IMR-90 (cell line): ENCODE results near the gene ATIC. TPM values are rescaled to one million over a fixed set of nuclear protein-coding genes. Genes with fewer than 3 reads are reported as not detected.

ENCODE experiments used
- ATAC-seq: fragments of 200-7000 bp; cut with Tn5 transposase; 2 replicates; pipeline ENCODE4 v1.9.1; 2020; ENCODE audit warnings: low read depth, mild to moderate bottlenecking, moderate library complexity
- BruUV-seq: library from RNA; stranded (reverse); fragments of 400-500 nt; replicated peaks from 2 replicates; lab custom pipeline; 2021; lab: Mats Ljungman, UMichigan
- CTCF ChIA-PET: fragments of 300-600 bp; formaldehyde crosslinking; extraction: SDS; loops from one replicate; lab custom pipeline; 2021; ENCODE audit warnings: antibody characterized with exemption; lab: Yijun Ruan, JAX
- POLR2A ChIA-PET: fragments of 300-600 bp; sonication (Branson Sonifier 250); formaldehyde crosslinking; loops from one replicate; lab custom pipeline; 2022; ENCODE audit warnings: antibody characterized with exemption; ENCODE audit not compliant: unreplicated experiment; lab: Charles Lee
- DNase-seq: peaks from one replicate; pipeline ENCODE4 v3.0.0; 2013
- H2AFZ ChIP-seq: replicated peaks from 2 replicates; pipeline ENCODE3; 2013; ENCODE audit warnings: low read length, mild to moderate bottlenecking; ENCODE audit not compliant: poor library complexity
- H2AK5ac ChIP-seq: 2 replicates; pipeline ENCODE4 v1.6.1; 2013; ENCODE audit warnings: low read depth, low read length, inconsistent platforms
- H2AK9ac ChIP-seq: replicated peaks from 2 replicates; pipeline ENCODE3; 2013; ENCODE audit warnings: mild to moderate bottlenecking, low read depth, low read length, moderate library complexity; ENCODE audit not compliant: poor library complexity
- H2BK120ac ChIP-seq: 2 replicates; pipeline ENCODE4 v1.6.1; 2013; ENCODE audit warnings: low read depth, low read length, inconsistent platforms
- H2BK15ac ChIP-seq: 3 replicates; pipeline ENCODE4 v1.6.1; 2013; ENCODE audit warnings: low read depth, low read length, inconsistent platforms
- H2BK20ac ChIP-seq: 2 replicates; pipeline ENCODE4 v1.6.1; 2013; ENCODE audit warnings: low read depth, mild to moderate bottlenecking, inconsistent platforms, low read length, moderate library complexity
- H2BK5ac ChIP-seq: 2 replicates; pipeline ENCODE4 v1.6.1; 2013; ENCODE audit warnings: mild to moderate bottlenecking, low read depth, low read length, inconsistent platforms; ENCODE audit not compliant: poor library complexity, severe bottlenecking
- H3K14ac ChIP-seq: replicated peaks from 2 replicates; pipeline ENCODE4 v1.6.1; 2013; ENCODE audit warnings: low read depth, low read length, inconsistent platforms
- H3K18ac ChIP-seq: 2 replicates; pipeline ENCODE4 v1.6.1; 2013; ENCODE audit warnings: low read depth, low read length, control low read depth
- H3K23ac ChIP-seq: 2 replicates; pipeline ENCODE4 v1.6.1; 2013; ENCODE audit warnings: low read depth, low read length, inconsistent platforms
- H3K27ac ChIP-seq: 2 replicates; pipeline ENCODE4 v1.5.1; 2013; ENCODE audit warnings: mild to moderate bottlenecking, control low read depth, low read length; ENCODE audit not compliant: insufficient read depth
- H3K27me3 ChIP-seq: 2 replicates; pipeline ENCODE4 v1.6.1; 2013; ENCODE audit warnings: low read length; ENCODE audit not compliant: control insufficient read depth, insufficient read depth
- H3K36me3 ChIP-seq: 2 replicates; pipeline ENCODE4 v1.6.1; 2013; ENCODE audit warnings: low read length, mixed read lengths; ENCODE audit not compliant: control insufficient read depth, insufficient read depth
- H3K4ac ChIP-seq: 2 replicates; pipeline ENCODE4 v1.6.1; 2013; ENCODE audit warnings: low read depth, low read length, inconsistent platforms
- H3K4me1 ChIP-seq: 2 replicates; pipeline ENCODE4 v1.6.1; 2013; ENCODE audit warnings: low read length, mixed read lengths; ENCODE audit not compliant: control insufficient read depth, insufficient read depth
- H3K4me2 ChIP-seq: 2 replicates; pipeline ENCODE4 v1.6.1; 2013; ENCODE audit warnings: low read depth, mild to moderate bottlenecking, control low read depth, low read length, moderate library complexity
- H3K4me3 ChIP-seq: 2 replicates; pipeline ENCODE4 v1.5.1; 2013; ENCODE audit warnings: low read depth, mild to moderate bottlenecking, control low read depth, low read length, moderate library complexity; ENCODE audit not compliant: insufficient read depth
- H3K56ac ChIP-seq: 2 replicates; pipeline ENCODE4 v1.6.1; 2013; ENCODE audit warnings: low read length, inconsistent platforms; ENCODE audit not compliant: insufficient read depth; ENCODE audit errors: extremely low read depth
- H3K79me1 ChIP-seq, 2 experiments: 2 replicates each; pipeline ENCODE4 v1.6.1; 2013; ENCODE audit warnings: low read length in 2 of 2, inconsistent platforms in 1 of 2, low read depth in 1 of 2
- H3K9ac ChIP-seq: 2 replicates; pipeline ENCODE4 v1.6.1; 2013; ENCODE audit warnings: low read depth, low read length, control low read depth
- H3K9me1 ChIP-seq: 2 replicates; pipeline ENCODE4 v1.6.1; 2013; ENCODE audit warnings: low read length, inconsistent platforms; ENCODE audit not compliant: insufficient read depth
- H3K9me3 ChIP-seq: 2 replicates; pipeline ENCODE4 v1.6.1; 2013; ENCODE audit warnings: low read length; ENCODE audit not compliant: control insufficient read depth, insufficient read depth
- H4K20me1 ChIP-seq: 2 replicates; pipeline ENCODE4 v1.6.1; 2013; ENCODE audit warnings: low read length, inconsistent platforms; ENCODE audit not compliant: insufficient read depth
- H4K5ac ChIP-seq: 2 replicates; pipeline ENCODE4 v1.6.1; 2013; ENCODE audit warnings: mild to moderate bottlenecking, low read depth, low read length, control low read depth
- H4K8ac ChIP-seq, 2 experiments: 2 replicates each; pipeline ENCODE4 v1.6.1; 2013; ENCODE audit warnings: low read depth in 2 of 2, low read length in 2 of 2, control low read depth in 1 of 2, inconsistent platforms in 1 of 2
- H4K91ac ChIP-seq: 2 replicates; pipeline ENCODE4 v1.6.1; 2013; ENCODE audit warnings: low read depth, low read length, inconsistent platforms; ENCODE audit not compliant: insufficient read depth
- BHLHE40 ChIP-seq: fragments of 150-350 bp; IDR thresholded peaks from 2 replicates; pipeline ENCODE4 v1.6.1; 2016; ENCODE audit warnings: mild to moderate bottlenecking, low read depth, low read length
- CEBPB ChIP-seq: IDR thresholded peaks from 2 replicates; pipeline ENCODE4 v1.6.1; 2012; ENCODE audit warnings: low read depth, low read length, improper control_type of control experiment
- CHD1 ChIP-seq: IDR thresholded peaks from 2 replicates; pipeline ENCODE4 v1.6.1; 2012; ENCODE audit warnings: low read depth, low read length, improper control_type of control experiment
- CTCF ChIP-seq: conservative IDR thresholded peaks from 2 replicates; pipeline ENCODE4 v1.5.1; 2012; ENCODE audit warnings: mild to moderate bottlenecking, low read depth, low read length, improper control_type of control experiment
- ELK1 ChIP-seq: fragments of 150-350 bp; IDR thresholded peaks from 2 replicates; pipeline ENCODE4 v1.6.1; 2016; ENCODE audit warnings: low read depth, mild to moderate bottlenecking, low read length, moderate library complexity, borderline replicate concordance
- FOS ChIP-seq: fragments of 150-350 bp; IDR thresholded peaks from 2 replicates; pipeline ENCODE4 v1.6.1; 2016; ENCODE audit warnings: low read depth, low read length
- MAFK ChIP-seq: IDR thresholded peaks from 2 replicates; pipeline ENCODE4 v1.6.1; 2012; ENCODE audit warnings: low read depth, low read length, improper control_type of control experiment
- MAZ ChIP-seq: IDR thresholded peaks from 2 replicates; pipeline ENCODE4 v1.6.1; 2012; ENCODE audit warnings: low read depth, mild to moderate bottlenecking, low read length, improper control_type of control experiment, moderate library complexity, borderline replicate concordance
- MXI1 ChIP-seq: IDR thresholded peaks from 2 replicates; pipeline ENCODE4 v1.6.1; 2012; ENCODE audit warnings: low read depth, mild to moderate bottlenecking, low read length, moderate library complexity, borderline replicate concordance
- NFE2L2 ChIP-seq: fragments of 150-350 bp; IDR thresholded peaks from 2 replicates; pipeline ENCODE4 v1.6.1; 2016; ENCODE audit warnings: low read depth, mild to moderate bottlenecking, low read length
- POLR2A ChIP-seq: IDR thresholded peaks from 2 replicates; pipeline ENCODE4 v1.6.1; 2012; ENCODE audit warnings: mild to moderate bottlenecking, low read depth, low read length
- RAD21 ChIP-seq: IDR thresholded peaks from 2 replicates; pipeline ENCODE4 v1.6.1; 2012; ENCODE audit warnings: low read length, improper control_type of control experiment
- RCOR1 ChIP-seq: IDR thresholded peaks from 2 replicates; pipeline ENCODE4 v1.6.1; 2012; ENCODE audit warnings: mild to moderate bottlenecking, low read length, improper control_type of control experiment; ENCODE audit not compliant: insufficient replicate concordance
- RFX5 ChIP-seq: IDR thresholded peaks from 2 replicates; pipeline ENCODE4 v1.8.0; 2012; ENCODE audit warnings: low read depth, mild to moderate bottlenecking, low read length, moderate library complexity
- SMC3 ChIP-seq: fragments of 150-350 bp; IDR thresholded peaks from 2 replicates; pipeline ENCODE4 v1.6.1; 2016; ENCODE audit warnings: low read depth, mild to moderate bottlenecking, antibody characterized with exemption, low read length, moderate library complexity
- USF2 ChIP-seq: fragments of 150-350 bp; IDR thresholded peaks from 2 replicates; pipeline ENCODE4 v1.6.1; 2017; ENCODE audit warnings: mild to moderate bottlenecking, antibody characterized with exemption, low read length, low read depth
- WGBS, 2 experiments: methylation state at CpG; one replicate each; pipeline versions ENCODE4 v1.1.5 to v1.1.7; 2013; ENCODE audit warnings: missing lambda C conversion rate in 2 of 2; ENCODE audit not compliant: insufficient read length in 1 of 2; ENCODE audit errors: extremely low coverage in 2 of 2; 5-methylcytosine and 5-hydroxymethylcytosine counted together
- dilution Hi-C: fragments of 300-500 bp; cut with HindIII; formaldehyde crosslinking; loops from one replicate; pipeline ENCODE4 v1.14.3; 2018; ENCODE audit warnings: low sequenced_read_pairs; ENCODE audit not compliant: unreplicated experiment
- in situ Hi-C: fragments of 300-500 bp; cut with MboI; formaldehyde crosslinking; loops from 3 replicates; pipeline ENCODE4 v1.14.3; 2019; ENCODE audit warnings: low sequenced_read_pairs, inconsistent platforms, mixed read lengths
- intact Hi-C: fragments of 100-400 bp; cut with micrococcal nuclease; formaldehyde crosslinking; loops from 2 replicates; pipeline ENCODE4 v1.10.0; 2022
- polyA plus RNA-seq, 3 experiments: library from polyadenylated mRNA; depleted of rRNA; stranded (reverse); fragments of >200 nt; gene quantifications; 2 replicates each; pipeline ENCODE4 v1.2.3, GENCODE V29; 2012; ENCODE audit warnings: low replicate concordance in 1 of 3
- total RNA-seq: library from RNA; depleted of rRNA; stranded (reverse); fragments of >200 nt; gene quantifications from 2 replicates; pipeline ENCODE4 v1.2.3, GENCODE V29; 2012

ATIC gene
- total and polyA plus RNA-seq, 2 of the 4 experiments (the other 2 are of a cell fraction): 30.5 to 101 TPM

GRCh38 chr2:215332872-215333595, 21.2 kb downstream of the ATIC start:
- CTCF ChIA-PET: no interaction called here
- ATAC-seq: no peak
- BruUV-seq: no TSS peak

More at GRCh38 chr2:215332872-215333595, 21.2 kb downstream of the ATIC start:
- H3K18ac ChIP-seq: no peak overlapping the region
- H3K27ac ChIP-seq: no peak overlapping the region
- H2AK5ac ChIP-seq: no peak overlapping the region
- no CpG with 5 or more reads among the region's 5 CpGs for WGBS, 2 experiments
- no peak overlapping the region for H2AFZ ChIP-seq
- no peak overlapping the region for H2BK120ac ChIP-seq
- no peak overlapping the region for H4K5ac ChIP-seq
- H3K4me3 ChIP-seq: no peak overlapping the region
- peaks cover 11% of the 10 kb centered on the region for H3K4me1 ChIP-seq
- no peak overlapping the region for H3K23ac ChIP-seq
- intact Hi-C loops (no loop called here), dilution Hi-C loops (no loop called here), in situ Hi-C loops (no loop called here)
- H3K9me1 ChIP-seq: no peaks in the 10 kb centered on the region
- H2BK5ac ChIP-seq: no peak overlapping the region
- TF ChIP-seq BHLHE40 (no peak), CTCF (no peak), CHD1 (no peak), USF2 (no peak), MAZ (no peak), RFX5 (no peak), SMC3 (no peak), ELK1 (no peak), MXI1 (no peak), POLR2A (no peak), FOS (no peak), MAFK (no peak), RAD21 (no peak), CEBPB (no peak), RCOR1 (no peak), NFE2L2 (no peak)
- DNase-seq: no peak
- no peak overlapping the region for H3K9ac ChIP-seq
- no peaks in the 10 kb centered on the region for H3K9me3 ChIP-seq
- H2AK9ac ChIP-seq: no peak overlapping the region
- no peak overlapping the region for H3K56ac ChIP-seq
- H3K27me3 ChIP-seq: no peaks in the 10 kb centered on the region
- POLR2A ChIA-PET: no interaction called here
- peaks cover 9 to 14% of the 10 kb centered on the region in 2 experiments; a peak in 3 of 4 replicates for H3K79me1 ChIP-seq
- no peak overlapping the region for H2BK15ac ChIP-seq
- H3K36me3 ChIP-seq: peaks cover 17% of the 10 kb centered on the region
- H3K14ac ChIP-seq: no peak overlapping the region
- no peak overlapping the region for H2BK20ac ChIP-seq
- H4K20me1 ChIP-seq: no peaks in the 10 kb centered on the region; the same call in none of the 2 replicates
- H4K91ac ChIP-seq: no peak overlapping the region
- H3K4ac ChIP-seq: no peak overlapping the region
- H4K8ac ChIP-seq: no peak overlapping the region
- no peak overlapping the region for H3K4me2 ChIP-seq
